ENCODE results near the gene RPGR. TPM values are rescaled to one million over a fixed set of nuclear protein-coding genes. Genes with fewer than 3 reads are reported as not detected.

RPGR gene
- total RNA-seq, 1 donor from 2014 or later = 9.2 TPM

DNA sequence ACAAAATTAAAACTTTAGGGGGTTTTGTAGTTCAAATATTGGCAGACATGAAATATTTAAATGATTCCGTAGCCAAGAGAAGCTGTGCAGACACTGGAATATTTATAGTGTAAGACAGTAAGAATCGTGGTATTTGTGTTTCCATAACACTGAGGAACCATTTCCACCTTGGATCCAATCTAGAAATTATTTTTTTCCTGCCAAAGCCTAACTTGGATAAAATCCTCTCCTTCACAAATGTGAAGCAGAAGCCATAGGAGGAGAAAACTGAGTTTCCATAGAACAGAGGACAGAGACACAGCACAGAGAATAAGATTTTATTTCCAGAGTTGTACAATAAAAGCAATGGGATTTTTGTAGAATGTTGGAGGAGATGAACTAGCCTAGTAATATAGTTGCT, 86.8 kb downstream of the RPGR start:
- Mint-ChIP-seq H3K36me3 (ENCODE audit: low read depth) (peaks cover 3% of the 10 kb centered on the region), H3K27ac (ENCODE audit: unreplicated experiment) (no peak overlapping the region), H3K4me3 (no peak overlapping the region), H3K9me3 (peaks cover 10% of the 10 kb centered on the region), H3K4me1 (no peaks in the 10 kb centered on the region), H3K27me3 (ENCODE audit: low read depth) (no peaks in the 10 kb centered on the region)
- TF ChIP-seq, protein P1, sequence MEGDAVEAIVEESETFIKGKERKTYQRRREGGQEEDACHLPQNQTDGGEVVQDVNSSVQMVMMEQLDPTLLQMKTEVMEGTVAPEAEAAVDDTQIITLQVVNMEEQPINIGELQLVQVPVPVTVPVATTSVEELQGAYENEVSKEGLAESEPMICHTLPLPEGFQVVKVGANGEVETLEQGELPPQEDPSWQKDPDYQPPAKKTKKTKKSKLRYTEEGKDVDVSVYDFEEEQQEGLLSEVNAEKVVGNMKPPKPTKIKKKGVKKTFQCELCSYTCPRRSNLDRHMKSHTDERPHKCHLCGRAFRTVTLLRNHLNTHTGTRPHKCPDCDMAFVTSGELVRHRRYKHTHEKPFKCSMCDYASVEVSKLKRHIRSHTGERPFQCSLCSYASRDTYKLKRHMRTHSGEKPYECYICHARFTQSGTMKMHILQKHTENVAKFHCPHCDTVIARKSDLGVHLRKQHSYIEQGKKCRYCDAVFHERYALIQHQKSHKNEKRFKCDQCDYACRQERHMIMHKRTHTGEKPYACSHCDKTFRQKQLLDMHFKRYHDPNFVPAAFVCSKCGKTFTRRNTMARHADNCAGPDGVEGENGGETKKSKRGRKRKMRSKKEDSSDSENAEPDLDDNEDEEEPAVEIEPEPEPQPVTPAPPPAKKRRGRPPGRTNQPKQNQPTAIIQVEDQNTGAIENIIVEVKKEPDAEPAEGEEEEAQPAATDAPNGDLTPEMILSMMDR (conservative IDR thresholded peaks at IDR 0.05) = no peak
- no peak for DNase-seq (ENCODE audit: low read depth, low spot score)

DNA sequence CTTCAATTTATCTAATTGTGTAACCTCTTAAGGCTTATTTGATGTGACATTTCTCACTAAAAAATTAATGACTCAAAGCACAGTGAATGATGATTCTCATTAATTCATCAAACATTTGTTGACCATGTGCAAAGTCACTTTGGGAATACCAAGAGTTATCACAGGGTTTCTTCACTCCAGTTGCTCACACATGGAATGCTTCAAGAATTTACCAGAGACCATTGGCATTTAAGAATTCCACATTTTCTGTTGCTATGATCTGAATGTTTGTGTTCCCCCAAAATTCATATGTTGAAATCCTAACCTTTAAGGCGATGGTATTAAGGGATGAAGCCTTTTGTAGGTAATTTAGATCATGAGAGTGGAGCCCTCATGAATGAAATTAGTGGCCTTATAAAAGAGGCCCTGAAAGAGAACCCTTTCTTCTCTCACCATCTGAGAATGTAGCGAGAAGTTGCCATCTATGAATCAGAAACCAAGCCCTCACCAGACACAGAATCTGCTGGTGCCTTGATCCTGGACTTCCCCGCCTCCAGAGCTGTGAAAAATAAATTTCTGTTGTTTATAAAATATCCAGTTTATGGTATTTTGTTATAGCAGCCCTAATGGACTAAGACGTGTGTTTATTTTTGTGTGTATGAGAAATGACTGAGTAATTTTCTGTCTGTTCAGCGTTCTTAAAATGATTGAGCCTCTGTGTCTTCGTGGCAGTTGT, 90.3 kb downstream of the RPGR start:
- no peaks in the 10 kb centered on the region for H3K27me3 Mint-ChIP-seq (ENCODE audit: low read depth)
- peaks cover 3% of the 10 kb centered on the region for H3K36me3 Mint-ChIP-seq (ENCODE audit: low read depth)
- peaks cover 18% of the 10 kb centered on the region for H3K9me3 Mint-ChIP-seq
- no peak overlapping the region for H3K4me3 Mint-ChIP-seq
- no peak overlapping the region for H3K27ac Mint-ChIP-seq (ENCODE audit: unreplicated experiment)
- H3K4me1 Mint-ChIP-seq = no peaks in the 10 kb centered on the region
- TF ChIP-seq, protein P1 (conservative IDR thresholded peaks at IDR 0.05) = no peak
- DNase-seq (ENCODE audit: low read depth, low spot score) = no peak

DNA sequence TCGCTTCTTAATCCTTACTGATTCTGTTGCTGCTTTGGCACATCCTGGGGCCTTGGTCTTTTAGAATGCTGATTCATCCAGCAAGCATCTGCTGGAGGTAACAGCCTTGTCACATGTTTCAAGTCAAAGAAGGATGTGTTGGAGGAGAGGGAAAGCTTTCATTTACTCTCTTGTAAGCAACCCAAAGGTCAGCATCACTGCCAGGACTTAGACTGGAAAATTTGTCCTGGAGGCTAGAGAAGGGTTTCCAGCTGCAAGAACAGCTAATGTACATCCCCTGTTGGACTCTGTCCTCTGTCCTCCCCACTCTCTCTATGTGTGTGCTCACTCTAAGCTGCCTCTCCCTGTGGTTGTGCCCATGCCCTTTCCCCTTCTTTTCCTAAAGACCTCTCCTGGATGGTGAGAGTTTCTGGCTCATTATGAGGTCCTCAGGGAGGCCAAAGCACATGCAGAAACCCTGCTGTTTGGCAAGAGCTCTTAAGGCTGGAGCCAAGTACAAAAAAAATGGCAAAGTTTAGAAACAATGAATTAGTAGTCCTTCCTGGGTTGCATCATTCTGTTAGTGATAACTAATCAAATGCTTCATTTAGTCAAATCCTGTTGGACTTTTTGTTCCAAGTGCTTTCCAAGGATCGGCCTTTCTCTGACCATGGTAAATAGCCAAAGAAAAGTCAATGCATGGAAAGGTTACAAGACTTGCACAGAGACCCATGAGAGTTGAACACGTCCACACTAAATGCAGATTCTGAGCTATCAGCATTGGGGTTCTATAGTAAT, 93.2 kb downstream of the RPGR start:
- TF ChIP-seq, protein P1 (conservative IDR thresholded peaks at IDR 0.05) = no peak
- H3K36me3 Mint-ChIP-seq (ENCODE audit: low read depth) = peaks cover 3% of the 10 kb centered on the region
- no peak for DNase-seq (ENCODE audit: low read depth, low spot score)
- H3K9me3 Mint-ChIP-seq = peaks cover 14% of the 10 kb centered on the region
- no peak overlapping the region for H3K27ac Mint-ChIP-seq (ENCODE audit: unreplicated experiment)
- H3K4me3 Mint-ChIP-seq = no peak overlapping the region
- no peaks in the 10 kb centered on the region for H3K4me1 Mint-ChIP-seq
- H3K27me3 Mint-ChIP-seq (ENCODE audit: low read depth) = no peaks in the 10 kb centered on the region

DNA sequence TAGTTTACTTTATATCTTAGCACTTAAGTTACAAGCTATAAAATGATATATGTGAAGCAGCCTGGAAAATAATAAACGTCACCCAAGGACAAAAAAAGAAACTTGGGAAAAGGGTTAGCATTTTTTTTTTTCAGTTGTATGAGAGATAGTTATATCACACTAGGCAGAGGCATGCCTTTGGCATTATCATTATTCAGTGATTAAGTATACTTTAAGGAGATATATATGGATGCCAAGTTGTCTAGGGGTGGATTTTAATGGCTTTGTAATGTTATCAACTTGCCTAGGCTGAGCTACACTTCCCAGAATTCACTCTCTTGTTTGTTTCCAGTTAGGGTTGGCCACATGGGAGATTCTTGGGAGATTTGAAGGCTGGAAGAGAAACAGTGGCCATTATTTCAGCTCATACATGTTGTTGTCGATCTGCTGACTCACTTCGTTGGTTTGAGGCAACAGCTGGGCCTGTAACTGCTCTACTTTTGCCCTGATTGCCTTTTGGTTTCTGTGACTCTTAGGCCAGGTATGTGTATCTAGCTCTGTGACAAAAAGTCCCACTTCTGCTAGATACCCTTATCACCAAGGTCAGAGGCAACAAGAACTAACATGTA, 95.1 kb downstream of the RPGR start:
- Mint-ChIP-seq H3K4me1 (no peaks in the 10 kb centered on the region), H3K9me3 (peaks cover 8% of the 10 kb centered on the region), H3K4me3 (no peak overlapping the region), H3K36me3 (ENCODE audit: low read depth) (no peaks in the 10 kb centered on the region), H3K27ac (ENCODE audit: unreplicated experiment) (no peak overlapping the region), H3K27me3 (ENCODE audit: low read depth) (no peaks in the 10 kb centered on the region)
- DNase-seq (ENCODE audit: low read depth, low spot score) = no peak
- TF ChIP-seq, protein P1 (conservative IDR thresholded peaks at IDR 0.05) = no peak

DNA sequence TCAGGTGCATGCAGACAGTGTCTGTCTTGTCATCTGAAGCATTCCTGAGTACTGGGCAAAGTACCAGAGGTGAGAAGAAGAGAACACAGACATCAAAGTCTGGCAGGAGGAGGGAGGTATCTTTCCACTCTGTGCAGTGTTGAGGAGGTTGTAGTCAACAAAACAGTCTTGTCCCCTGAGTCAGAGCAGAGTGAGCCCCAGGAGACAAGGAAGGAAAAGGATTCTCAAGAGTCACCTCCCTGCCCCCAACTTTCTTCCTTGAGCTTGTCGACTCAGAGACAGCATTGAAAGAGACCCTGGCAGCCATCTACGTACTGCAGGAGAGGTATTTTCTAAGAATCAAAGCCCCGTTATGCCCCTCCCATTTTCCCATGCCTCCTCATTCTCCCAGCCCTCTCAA, 102.2 kb downstream of the RPGR start:
- Mint-ChIP-seq H3K36me3 (ENCODE audit: low read depth) (no peaks in the 10 kb centered on the region), H3K27me3 (ENCODE audit: low read depth) (peaks cover 34% of the 10 kb centered on the region), H3K4me1 (no peaks in the 10 kb centered on the region), H3K27ac (ENCODE audit: unreplicated experiment) (no peak overlapping the region), H3K9me3 (no peaks in the 10 kb centered on the region), H3K4me3 (no peak overlapping the region)
- TF ChIP-seq, protein P1 (conservative IDR thresholded peaks at IDR 0.05) = no peak
- no peak for DNase-seq (ENCODE audit: low read depth, low spot score)
